Esophagus squamous epithelium (tissue), 4 donors: ENCODE results near the gene ATG2B.

Experiments
- CTCF ChIP-seq, 6 experiments: fragments of 450-650 bp in 4 of 6; fragments of 200-600 bp in 2 of 6; sonication (generic) in 2 of 6; IDR thresholded peaks; one replicate each; pipeline ENCODE4 v1.5.1; 2016 to 2019; ENCODE audit warnings: antibody characterized with exemption in 6 of 6, mild to moderate bottlenecking in 4 of 6, moderate library complexity in 4 of 6
- POLR2A ChIP-seq, 4 donors: fragments of 450-650 bp; IDR thresholded peaks; one replicate each; pipeline ENCODE4 v1.6.1; 2017; ENCODE audit warnings: antibody characterized with exemption in 4 of 4, mild to moderate bottlenecking in 4 of 4, moderate library complexity in 3 of 4

- TF ChIP-seq CTCF (IDR thresholded peaks at IDR 0.05), result no peak
- TF ChIP-seq POLR2A (IDR thresholded peaks at IDR 0.05), result no peak
These were observed 3.2 kb downstream of the ATG2B start for GRCh38 chr14:96359959-96360358.
